HG03565 (cell line): ENCODE results near the gene CALCA.
"Not testable (repeated sequence)": the region's sequence is repeated elsewhere in the genome, so short reads cannot be mapped to it uniquely, and the experiment has no call there.

Experiments
- ATAC-seq: cut with Tn5 transposase; IDR thresholded peaks from one replicate; pipeline ENCODE4 v1.9.1; 2021; ENCODE audit warnings: mild to moderate bottlenecking, moderate library complexity; ENCODE audit not compliant: unreplicated experiment

Gene CALCA

GRCh38 chr11:14971865-14972580, at the start of gene CALCA:
TSS of gene CALCA (minus strand) at chr11:14972351. CDS start at chr11:14971192, 1,159 bp downstream.
- no peak for ATAC-seq

GRCh38 chr11:15016200-15016599, 44.0 kb upstream of the CALCA start:
- ATAC-seq = no peak

GRCh38 chr11:15011776-15012345, 39.7 kb upstream of the CALCA start:
- no peak for ATAC-seq

DNA sequence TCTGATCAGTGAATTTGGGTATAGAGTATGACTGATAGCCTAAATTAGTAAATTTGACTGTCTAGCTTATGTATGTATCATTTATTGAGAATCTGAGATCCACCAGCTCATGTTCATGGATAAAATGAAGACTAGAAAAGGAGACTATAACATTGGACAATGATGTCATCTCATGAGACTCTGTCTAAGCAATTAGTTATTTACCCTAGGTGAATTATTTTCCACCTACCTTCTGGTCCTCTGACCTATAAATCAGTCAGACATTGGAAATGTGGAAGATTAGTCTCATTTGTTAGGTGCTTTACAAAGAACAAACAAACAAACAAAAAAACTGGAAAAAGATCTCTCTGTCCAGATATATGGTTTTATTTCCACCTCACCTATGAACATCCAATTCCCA, 38.7 kb upstream of the CALCA start:
- no peak for ATAC-seq

- ATAC-seq = peak; percentile 83
Observed at GRCh38 chr11:15006139-15006759, 34.1 kb upstream of the CALCA start.

GRCh38 chr11:14988133-14988532, 16.0 kb upstream of the CALCA start:
- ATAC-seq = not testable (repeated sequence)

GRCh38 chr11:14981507-14981906, 9.4 kb upstream of the CALCA start:
- ATAC-seq = no peak

DNA sequence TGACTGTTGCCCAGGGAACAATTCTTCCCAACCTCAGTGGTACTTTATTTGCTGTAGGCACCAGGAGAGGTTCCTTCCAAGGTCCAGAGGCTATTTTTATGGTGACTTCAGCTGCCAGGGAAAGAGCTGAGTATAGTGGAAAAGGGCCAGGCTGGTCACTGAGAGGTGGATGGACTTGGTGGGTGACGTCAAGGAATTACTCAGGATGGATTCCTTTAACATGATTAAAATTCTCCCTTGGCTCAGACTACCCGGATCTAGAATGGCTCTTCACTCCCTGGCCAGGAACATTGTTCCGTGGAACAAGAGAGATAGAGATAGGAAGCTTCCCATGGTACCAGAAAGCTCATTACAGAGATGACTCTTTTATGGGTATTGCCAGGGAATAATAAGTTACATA, 8.7 kb upstream of the CALCA start:
- no peak for ATAC-seq

DNA sequence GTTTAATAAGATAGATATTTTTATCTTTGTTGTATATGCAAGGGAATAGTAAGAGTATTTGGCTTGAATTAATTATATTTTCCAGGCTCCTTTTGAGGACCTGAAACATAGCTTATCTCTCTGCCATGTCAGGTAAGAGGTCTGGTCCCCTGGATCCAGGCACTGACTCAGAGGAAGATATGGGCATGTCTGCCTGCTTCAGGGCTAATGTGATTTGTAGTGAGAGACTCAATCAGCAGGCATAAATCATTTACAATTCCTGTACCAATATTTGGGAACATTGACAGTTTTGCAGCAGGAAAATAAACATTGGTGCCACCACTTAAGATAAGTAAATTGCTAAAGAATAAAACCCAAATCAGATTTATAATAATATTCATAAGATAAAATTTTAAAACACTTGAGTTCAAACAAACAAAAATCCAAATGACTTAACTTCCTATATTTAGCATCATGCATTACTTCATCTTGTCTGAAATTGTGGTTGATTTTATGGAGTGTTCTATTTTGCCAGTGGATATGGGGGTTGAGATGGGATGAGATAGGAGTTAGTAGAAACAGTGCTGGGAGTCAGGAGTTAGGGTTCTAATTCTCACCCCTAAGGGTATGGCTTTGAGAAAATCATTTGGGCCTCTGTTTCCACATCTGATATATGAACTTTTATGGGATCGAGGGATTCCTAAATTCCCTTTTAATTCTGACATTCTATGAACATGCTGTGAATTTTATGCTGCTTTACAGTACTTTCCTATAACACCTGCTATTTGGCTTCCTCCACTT, 5.1 kb upstream of the CALCA start:
- ATAC-seq = no peak

GRCh38 chr11:14975252-14975587, 3.1 kb upstream of the CALCA start:
- no peak for ATAC-seq

GRCh38 chr11:14974515-14975251, 2.5 kb upstream of the CALCA start:
- peak; percentile 45 for ATAC-seq

DNA sequence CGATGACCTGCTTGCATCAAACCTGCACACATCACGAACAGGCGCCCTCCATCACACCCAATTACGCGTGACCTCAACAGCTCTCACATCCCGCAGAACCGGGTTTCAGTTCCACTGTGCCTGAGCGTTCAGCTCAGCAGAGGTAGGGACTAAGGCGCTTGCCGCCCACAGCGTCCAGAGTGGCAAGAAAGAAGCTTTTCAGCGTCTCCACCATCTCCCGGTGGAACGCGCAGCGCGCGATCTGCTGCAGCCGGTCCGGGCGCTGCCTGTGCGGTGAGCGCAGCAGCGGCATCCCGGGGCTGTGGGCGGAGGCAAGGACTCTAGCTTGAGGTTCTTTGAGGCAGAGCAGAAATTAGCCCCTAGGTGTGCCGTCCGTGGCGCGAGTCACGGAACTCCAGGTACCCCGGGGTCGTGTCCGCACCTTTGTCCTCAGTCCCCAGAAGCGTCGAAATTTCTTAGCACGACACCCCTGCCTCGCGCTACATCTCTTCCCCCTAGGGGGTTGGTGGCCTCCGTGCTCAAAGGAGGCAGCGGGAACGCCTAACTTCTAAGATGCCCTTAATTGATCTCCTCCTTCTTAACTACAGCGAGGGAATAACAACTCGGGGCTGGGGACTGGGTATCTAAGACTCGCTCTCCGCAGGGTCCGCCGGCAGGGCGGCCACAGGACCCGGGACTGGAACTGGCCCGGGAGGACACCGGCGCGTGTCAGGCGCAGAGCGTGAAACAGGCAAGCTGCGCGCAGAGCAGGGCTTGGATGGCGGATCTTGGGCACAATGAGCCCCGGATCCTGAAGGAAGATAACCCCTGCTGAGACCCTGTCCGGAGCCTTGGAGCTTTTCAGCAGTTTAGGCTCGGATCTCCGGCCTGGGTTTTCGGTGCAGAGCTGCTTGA, 1.7 kb upstream of the CALCA start:
- no peak for ATAC-seq

DNA sequence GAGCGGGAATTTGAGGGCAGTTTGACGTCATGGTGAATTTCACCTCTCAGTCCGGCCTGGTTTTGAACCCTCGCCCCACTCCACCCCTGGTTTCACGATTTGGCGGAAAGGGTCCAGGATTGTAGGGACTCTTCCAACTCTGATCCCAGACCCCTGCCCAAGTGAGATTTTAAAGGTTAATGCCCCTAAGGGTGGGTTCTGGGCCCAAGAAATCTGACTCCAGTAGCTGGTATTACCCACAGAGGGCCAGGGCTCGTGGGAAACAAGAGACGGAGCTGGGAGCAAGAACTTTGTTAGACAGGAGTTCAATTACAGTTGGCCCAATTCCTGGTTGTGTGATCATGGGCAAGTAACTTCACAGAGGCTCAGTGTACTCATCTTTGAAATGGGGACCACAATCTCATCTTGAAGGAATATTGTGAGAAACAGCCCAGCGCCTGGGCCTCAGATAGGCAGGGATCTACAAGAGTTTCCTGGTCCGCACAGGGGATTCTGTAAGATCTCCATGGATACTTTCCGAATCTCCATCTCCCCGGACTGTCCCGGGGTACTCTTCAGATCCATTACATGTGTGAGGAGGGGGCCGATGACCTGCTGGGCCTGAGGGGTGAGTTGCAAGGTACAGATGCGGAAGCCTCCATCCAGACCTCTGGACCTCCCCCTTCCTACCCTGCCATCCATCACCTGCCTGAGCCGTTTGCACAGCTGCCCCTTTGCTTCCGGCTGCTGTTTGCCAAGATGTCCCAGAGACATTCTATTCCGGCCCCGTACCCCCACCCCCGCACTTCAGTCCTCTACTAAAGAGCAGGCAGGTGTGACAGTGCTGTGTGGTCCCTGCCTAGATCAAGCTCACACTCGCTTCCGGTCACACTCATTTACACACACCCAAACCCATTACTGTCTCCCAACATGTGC, 687 bp upstream of the CALCA start:
- ATAC-seq = no peak

- ATAC-seq = peak; percentile 36
Observed at GRCh38 chr11:14969901-14970323, 2.2 kb downstream of the CALCA start.

GRCh38 chr11:14967581-14968243, 4.4 kb downstream of the CALCA start:
- ATAC-seq = no peak

DNA sequence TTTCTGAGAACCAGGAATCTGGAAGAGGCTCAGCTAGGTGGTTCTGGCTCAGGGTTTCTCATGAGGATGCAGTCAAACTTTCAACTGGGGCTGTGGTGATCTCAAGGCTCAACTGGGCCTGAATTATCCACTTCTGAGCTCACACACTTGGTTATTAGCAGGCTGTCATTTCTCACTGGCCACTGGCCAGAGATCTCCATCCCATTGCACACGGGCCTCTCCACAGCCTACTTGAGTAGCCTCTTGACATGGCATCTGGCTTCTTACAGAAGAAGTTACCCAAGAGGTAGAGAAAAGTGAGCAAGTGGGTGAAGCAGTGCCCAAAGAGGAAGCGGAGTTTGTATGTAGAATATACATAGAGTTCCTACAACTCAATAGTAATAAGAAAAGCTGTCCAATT, 16.0 kb downstream of the CALCA start:
- no peak for ATAC-seq

DNA sequence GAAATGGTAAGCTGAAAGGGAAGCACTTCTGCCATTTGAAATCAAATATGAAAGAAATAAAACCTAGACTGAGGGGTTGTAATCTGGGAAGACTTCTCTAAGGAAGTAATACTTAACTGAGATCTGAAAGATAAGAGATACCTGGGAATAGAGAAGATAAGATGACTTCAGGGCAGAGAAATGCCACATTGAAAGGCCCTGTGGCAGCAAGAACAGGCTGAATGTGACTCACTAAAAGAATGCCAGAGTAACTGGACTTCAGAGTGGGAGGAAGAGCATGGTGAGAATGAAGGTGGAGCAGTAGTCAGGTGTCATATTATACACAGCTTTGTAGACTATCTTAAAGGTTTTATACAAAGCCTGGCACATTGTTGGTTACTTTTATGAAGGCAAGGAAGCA, 17.6 kb downstream of the CALCA start:
- no peak for ATAC-seq

GRCh38 chr11:14953904-14954303, 18.2 kb downstream of the CALCA start:
- ATAC-seq = no peak
